Esophagus muscularis mucosa (tissue), 4 donors: Measurements from ENCODE around the gene PODXL2. TPM values are rescaled to one million over a fixed set of nuclear protein-coding genes. Genes with fewer than 3 reads are reported as not detected.

Source experiments
- DNase-seq: peaks from one replicate; pipeline ENCODE4 v3.0.0-alpha.2; 2017; ENCODE audit errors: extremely low spot score
- H3K27ac ChIP-seq, 4 donors: fragments of 200-600 bp; sonication (generic); replicated peaks in 1 of 4; 1 replicate in 3 of 4; 2 replicates in 1 of 4; pipeline ENCODE4 v1.5.1; 2016 to 2019; ENCODE audit warnings: mild to moderate bottlenecking in 1 of 4
- H3K27me3 ChIP-seq, 4 donors: fragments of 200-600 bp; sonication (generic); one replicate each; pipeline versions ENCODE4 v1.5.1 to v1.6.0; 2016 to 2019
- H3K36me3 ChIP-seq, 4 donors: fragments of 200-600 bp; sonication (generic); one replicate each; pipeline ENCODE4 v1.5.1; 2016 to 2019
- H3K4me1 ChIP-seq, 4 donors: fragments of 200-600 bp; sonication (generic); one replicate each; pipeline ENCODE4 v1.5.1; 2016 to 2019
- H3K4me3 ChIP-seq, 4 donors: fragments of 200-600 bp; sonication (generic); 1 replicate in 2 of 4; 2 replicates in 2 of 4; pipeline ENCODE4 v1.5.1; 2016 to 2019; ENCODE audit warnings: mild to moderate bottlenecking in 4 of 4, moderate library complexity in 1 of 4
- H3K9me3 ChIP-seq, 4 donors: fragments of 200-600 bp; sonication (generic); 1 replicate in 3 of 4; 2 replicates in 1 of 4; pipeline ENCODE4 v1.5.1; 2016 to 2019
- CTCF ChIP-seq, 3 experiments: fragments of 200-600 bp in 2 of 3; fragments of 450-650 bp in 1 of 3; sonication (generic) in 2 of 3; IDR thresholded peaks; one replicate each; pipeline ENCODE4 v1.5.1; 2017 to 2019; ENCODE audit warnings: antibody characterized with exemption in 3 of 3, mild to moderate bottlenecking in 2 of 3, moderate library complexity in 1 of 3
- EP300 ChIP-seq: sonication (generic); formaldehyde crosslinking; IDR thresholded peaks from one replicate; pipeline ENCODE4 v1.6.1; 2017; ENCODE audit warnings: antibody characterized with exemption
- POLR2A ChIP-seq: fragments of 450-650 bp; IDR thresholded peaks from one replicate; pipeline ENCODE4 v1.6.1; 2017; ENCODE audit warnings: antibody characterized with exemption, moderate library complexity, mild to moderate bottlenecking, low read depth
- POLR2AphosphoS5 ChIP-seq, 2 donors: sonication (generic); formaldehyde crosslinking; IDR thresholded peaks; one replicate each; pipeline ENCODE4 v1.6.1; 2017; ENCODE audit warnings: antibody characterized with exemption in 2 of 2
- WGBS: methylation state at CpG from one replicate; pipeline ENCODE4 v1.1.5; 2018; 5-methylcytosine and 5-hydroxymethylcytosine counted together
- intact Hi-C: fragments of 100-400 bp; cut with DNase I; formaldehyde crosslinking; loops from one replicate; pipeline ENCODE4 v1.15.1; 2023
- total RNA-seq, 4 donors: library from RNA; depleted of rRNA; stranded (reverse); fragments of >200 nt; gene quantifications; one replicate each; pipeline versions ENCODE4 v1.1.0 to v1.2.1, GENCODE V29; 2016

Gene PODXL2
- total RNA-seq, 4 donors from 2014 or later, result 1.7 to 3.1 (median 2.5) TPM

- H3K4me3 ChIP-seq, result no peak overlapping the region
- no peaks in the 10 kb centered on the region for H3K27me3 ChIP-seq
- H3K9me3 ChIP-seq, result no peaks in the 10 kb centered on the region
- TF ChIP-seq EP300, result no peak
- no peak for TF ChIP-seq CTCF (IDR thresholded peaks at IDR 0.05)
- TF ChIP-seq POLR2AphosphoS5 (IDR thresholded peaks at IDR 0.05), result no peak
- no peak for TF ChIP-seq POLR2A
- WGBS, result 73% methylated on average over 1 of the region's 1 CpG
- no peak overlapping the region for H3K27ac ChIP-seq
- intact Hi-C loops, result no loop called here
- H3K36me3 ChIP-seq, result no peaks in the 10 kb centered on the region
- no peak for DNase-seq
- peaks cover 0 to 8% (median 7%) of the 10 kb centered on the region in 4 donors for H3K4me1 ChIP-seq
Observed at GRCh38 chr3:127658234-127658633, 29.2 kb downstream of the PODXL2 start.

- no peaks in the 10 kb centered on the region for H3K27me3 ChIP-seq
- no peak overlapping the region for H3K27ac ChIP-seq
- no peak for DNase-seq
- WGBS, result 100% methylated on average over 2 of the region's 10 CpGs
- no peak for TF ChIP-seq EP300
- TF ChIP-seq POLR2A, result no peak
- TF ChIP-seq POLR2AphosphoS5 (IDR thresholded peaks at IDR 0.05), result no peak
- TF ChIP-seq CTCF (IDR thresholded peaks at IDR 0.05), result no peak
- H3K36me3 ChIP-seq, result no peaks in the 10 kb centered on the region
- intact Hi-C loops, result no loop called here
- peaks cover 0 to 3% (median 2%) of the 10 kb centered on the region in 4 donors for H3K4me1 ChIP-seq
- no peak overlapping the region for H3K4me3 ChIP-seq
- H3K9me3 ChIP-seq, result no peaks in the 10 kb centered on the region
Observed at GRCh38 chr3:127660621-127661251, 31.8 kb downstream of the PODXL2 start.

GRCh38 chr3:127661600-127661999 is 32.6 kb downstream of the PODXL2 start:
- 95% methylated on average over 5 of the region's 5 CpGs for WGBS
- Histone ChIP-seq H3K36me3 (no peaks in the 10 kb centered on the region), H3K4me1 (no peaks in the 10 kb centered on the region), H3K27me3 (no peaks in the 10 kb centered on the region), H3K4me3 (no peak overlapping the region), H3K9me3 (no peaks in the 10 kb centered on the region), H3K27ac (no peak overlapping the region)
- TF ChIP-seq CTCF (IDR thresholded peaks at IDR 0.05) (no peak), POLR2A (no peak), EP300 (no peak)
- DNase-seq, result no peak
- intact Hi-C loops, result no loop called here

- no peak overlapping the region for H3K4me3 ChIP-seq
- H3K27me3 ChIP-seq, result no peaks in the 10 kb centered on the region
- H3K9me3 ChIP-seq, result no peaks in the 10 kb centered on the region
- no peak for DNase-seq
- intact Hi-C loops, result no loop called here
- no peaks in the 10 kb centered on the region for H3K36me3 ChIP-seq
- H3K27ac ChIP-seq, result no peak overlapping the region
- H3K4me1 ChIP-seq, result no peaks in the 10 kb centered on the region
- TF ChIP-seq EP300, result no peak
- TF ChIP-seq CTCF (IDR thresholded peaks at IDR 0.05), result no peak
- WGBS, result 87% methylated on average over 11 of the region's 11 CpGs
Observed at GRCh38 chr3:127662001-127662469, 33.0 kb downstream of the PODXL2 start.

GRCh38 chr3:127663151-127663550 is 34.2 kb downstream of the PODXL2 start:
- Histone ChIP-seq H3K27me3 (no peaks in the 10 kb centered on the region), H3K36me3 (no peaks in the 10 kb centered on the region), H3K4me1 (no peaks in the 10 kb centered on the region), H3K4me3 (no peak overlapping the region), H3K9me3 (no peaks in the 10 kb centered on the region), H3K27ac (no peak overlapping the region)
- intact Hi-C loops, result no loop called here
- TF ChIP-seq EP300 (no peak), POLR2AphosphoS5 (IDR thresholded peaks at IDR 0.05) (no peak), POLR2A (no peak), CTCF (IDR thresholded peaks at IDR 0.05) (no peak)
- 76% methylated on average over 5 of the region's 5 CpGs for WGBS
- no peak for DNase-seq
